Panc1 (cell line): ENCODE data around the gene SRSF2.
"Not testable (repeated sequence)": the region's sequence is repeated elsewhere in the genome, so short reads cannot be mapped to it uniquely, and the experiment has no call there.

ENCODE experiments used
- CTCF ChIP-seq: fragments of 450-650 bp; IDR thresholded peaks from 2 replicates; pipeline ENCODE4 v1.5.1; 2017; ENCODE audit warnings: mild to moderate bottlenecking
- REST ChIP-seq, 2 experiments: IDR thresholded peaks; 2 replicates each; pipeline ENCODE4 v1.6.1; 2011 to 2012; ENCODE audit warnings: low read depth in 2 of 2, control low read depth in 1 of 2, low read length in 1 of 2, mild to moderate bottlenecking in 1 of 2, moderate library complexity in 1 of 2; ENCODE audit not compliant: insufficient read depth in 1 of 2

- TF ChIP-seq CTCF; REST (IDR thresholded peaks at IDR 0.05; ENCODE audit: insufficient read depth in 1 of 2, low read depth in 2 of 2, low read length in 1 of 2): not testable (repeated sequence)
These were observed 2.5 kb upstream of the SRSF2 start for GRCh38 chr17:76739568-76740115.
